HepG2 (cell line): ENCODE data around the gene BICRAL. TPM values are rescaled to one million over a fixed set of nuclear protein-coding genes. Genes with fewer than 3 reads are reported as not detected.

Experiments used
- KDM3A ChIP-seq: IDR thresholded peaks from 2 replicates; pipeline ENCODE4 v1.6.1; 2018; ENCODE audit warnings: low read depth, missing compliant biosample characterization
- NR2F1 ChIP-seq, 2 experiments: fragments of 450-650 bp in 1 of 2; formaldehyde crosslinking in 1 of 2; IDR thresholded peaks; 2 replicates each; pipeline versions ENCODE4 v1.5.0 to v1.6.1; 2016 to 2020; ENCODE audit warnings: mild to moderate bottlenecking in 1 of 2, missing compliant biosample characterization in 1 of 2, missing genetic modification reagents in 1 of 2, moderate library complexity in 1 of 2
- RORA ChIP-seq: sonication (generic); formaldehyde crosslinking; IDR thresholded peaks from 2 replicates; pipeline ENCODE4 v1.5.0; 2020; ENCODE audit warnings: mild to moderate bottlenecking, missing genetic modification reagents, moderate library complexity
- ZNF205 ChIP-seq: IDR thresholded peaks from 2 replicates; pipeline ENCODE4 v1.6.1; 2018; ENCODE audit warnings: missing biosample characterization, missing genetic modification reagents
- polyA plus RNA-seq, 8 experiments: library from polyadenylated mRNA; depleted of rRNA in 3 of 8; stranded (reverse) in 7 of 8; unstranded in 1 of 8; fragments of >200 nt; fragmentation: Illumina TruSeq in 4 of 8; extraction: Trizol in 4 of 8; gene quantifications; 2 replicates each; pipeline versions ENCODE4 v1.2.1 to v1.2.3, GENCODE V29; 2011 to 2016; ENCODE audit warnings: low read depth in 4 of 8, missing spikeins in 1 of 8, mixed read lengths in 1 of 8; ENCODE audit not compliant: insufficient read depth in 1 of 8
- total RNA-seq, 5 experiments: library from RNA; depleted of rRNA; stranded (reverse); fragments of >200 nt; fragmentation: Illumina TruSeq; extraction: Trizol; gene quantifications; 2 replicates each; pipeline ENCODE4 v1.2.3, GENCODE V29; 2016; ENCODE audit warnings: low read depth in 1 of 5
- TF ChIP-seq, protein P1 (sequence below): IDR thresholded peaks from 2 replicates; pipeline ENCODE4 v1.6.1; 2016; ENCODE audit warnings: low read depth, missing genetic modification reagents, missing compliant biosample characterization
- TF ChIP-seq, protein P2 (sequence below): sonication (generic); formaldehyde crosslinking; IDR thresholded peaks from 2 replicates; pipeline ENCODE4 v1.4.0; 2020; ENCODE audit warnings: missing genetic modification reagents
- TF ChIP-seq, protein P3 (sequence below): sonication (generic); formaldehyde crosslinking; IDR thresholded peaks from 2 replicates; pipeline ENCODE4 v1.8.1; 2023; ENCODE audit warnings: mild to moderate bottlenecking, missing genetic modification reagents
- TF ChIP-seq, protein P4 (sequence below): sonication (generic); formaldehyde crosslinking; IDR thresholded peaks from one replicate; pipeline ENCODE4 v1.5.1; 2020; ENCODE audit warnings: mild to moderate bottlenecking, missing genetic modification reagents; ENCODE audit errors: not compliant biosample characterization
- TF ChIP-seq, protein P5 (sequence below): sonication (generic); formaldehyde crosslinking; IDR thresholded peaks from 2 replicates; pipeline ENCODE4 v1.4.0; 2020; ENCODE audit warnings: missing genetic modification reagents, low read depth, mild to moderate bottlenecking, borderline replicate concordance

BICRAL gene
- total and polyA plus RNA-seq, 2 of the 13 experiments (the other 11 are each of a cell fraction or from before 2014, with no cell fraction given): 5.0 to 13.5 TPM

DNA sequence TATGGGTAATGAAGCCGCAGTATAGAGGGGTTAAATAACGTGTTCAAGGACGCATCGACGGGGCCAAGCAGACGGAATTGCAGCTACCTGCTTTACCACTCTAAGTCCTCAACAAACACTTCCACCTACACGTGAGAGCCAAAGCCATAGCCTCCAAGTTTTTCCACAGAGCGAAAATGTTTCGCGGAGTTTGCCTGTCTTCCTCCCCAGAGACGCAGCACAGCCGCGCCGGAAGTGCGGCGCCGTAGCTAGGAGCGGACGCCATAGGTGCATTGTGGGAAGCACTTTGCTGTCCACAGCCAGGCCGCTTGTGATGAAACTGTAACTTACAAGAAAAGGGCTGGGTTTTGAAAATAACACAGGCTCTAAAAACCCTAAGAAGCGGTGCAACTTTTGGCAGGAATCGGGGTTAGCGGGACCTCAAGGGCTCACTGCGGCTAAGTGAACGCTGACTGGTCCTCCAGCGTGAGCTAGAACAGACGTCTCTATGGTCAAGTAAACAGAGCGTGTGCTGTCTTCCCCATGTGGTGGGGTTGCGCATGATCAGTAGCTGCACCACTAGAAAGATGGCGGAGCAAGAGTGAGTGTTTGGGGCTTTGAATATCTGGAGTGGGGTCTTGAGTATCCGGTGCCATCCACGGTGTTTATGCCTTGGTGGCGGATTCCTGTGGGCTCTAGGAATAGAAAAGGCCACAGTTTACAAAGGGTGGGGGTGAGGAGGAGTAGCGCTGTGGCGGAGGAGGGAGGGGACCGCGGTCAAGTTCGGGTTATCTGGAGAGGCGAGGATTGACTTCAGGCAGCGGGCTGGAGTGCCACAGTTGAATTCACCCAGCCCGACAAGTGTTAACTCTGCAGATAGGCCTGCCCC lies 97.8 kb downstream of the BICRAL start, which contains the start of gene RPL7L1 (continued):
- TF ChIP-seq, protein P1, sequence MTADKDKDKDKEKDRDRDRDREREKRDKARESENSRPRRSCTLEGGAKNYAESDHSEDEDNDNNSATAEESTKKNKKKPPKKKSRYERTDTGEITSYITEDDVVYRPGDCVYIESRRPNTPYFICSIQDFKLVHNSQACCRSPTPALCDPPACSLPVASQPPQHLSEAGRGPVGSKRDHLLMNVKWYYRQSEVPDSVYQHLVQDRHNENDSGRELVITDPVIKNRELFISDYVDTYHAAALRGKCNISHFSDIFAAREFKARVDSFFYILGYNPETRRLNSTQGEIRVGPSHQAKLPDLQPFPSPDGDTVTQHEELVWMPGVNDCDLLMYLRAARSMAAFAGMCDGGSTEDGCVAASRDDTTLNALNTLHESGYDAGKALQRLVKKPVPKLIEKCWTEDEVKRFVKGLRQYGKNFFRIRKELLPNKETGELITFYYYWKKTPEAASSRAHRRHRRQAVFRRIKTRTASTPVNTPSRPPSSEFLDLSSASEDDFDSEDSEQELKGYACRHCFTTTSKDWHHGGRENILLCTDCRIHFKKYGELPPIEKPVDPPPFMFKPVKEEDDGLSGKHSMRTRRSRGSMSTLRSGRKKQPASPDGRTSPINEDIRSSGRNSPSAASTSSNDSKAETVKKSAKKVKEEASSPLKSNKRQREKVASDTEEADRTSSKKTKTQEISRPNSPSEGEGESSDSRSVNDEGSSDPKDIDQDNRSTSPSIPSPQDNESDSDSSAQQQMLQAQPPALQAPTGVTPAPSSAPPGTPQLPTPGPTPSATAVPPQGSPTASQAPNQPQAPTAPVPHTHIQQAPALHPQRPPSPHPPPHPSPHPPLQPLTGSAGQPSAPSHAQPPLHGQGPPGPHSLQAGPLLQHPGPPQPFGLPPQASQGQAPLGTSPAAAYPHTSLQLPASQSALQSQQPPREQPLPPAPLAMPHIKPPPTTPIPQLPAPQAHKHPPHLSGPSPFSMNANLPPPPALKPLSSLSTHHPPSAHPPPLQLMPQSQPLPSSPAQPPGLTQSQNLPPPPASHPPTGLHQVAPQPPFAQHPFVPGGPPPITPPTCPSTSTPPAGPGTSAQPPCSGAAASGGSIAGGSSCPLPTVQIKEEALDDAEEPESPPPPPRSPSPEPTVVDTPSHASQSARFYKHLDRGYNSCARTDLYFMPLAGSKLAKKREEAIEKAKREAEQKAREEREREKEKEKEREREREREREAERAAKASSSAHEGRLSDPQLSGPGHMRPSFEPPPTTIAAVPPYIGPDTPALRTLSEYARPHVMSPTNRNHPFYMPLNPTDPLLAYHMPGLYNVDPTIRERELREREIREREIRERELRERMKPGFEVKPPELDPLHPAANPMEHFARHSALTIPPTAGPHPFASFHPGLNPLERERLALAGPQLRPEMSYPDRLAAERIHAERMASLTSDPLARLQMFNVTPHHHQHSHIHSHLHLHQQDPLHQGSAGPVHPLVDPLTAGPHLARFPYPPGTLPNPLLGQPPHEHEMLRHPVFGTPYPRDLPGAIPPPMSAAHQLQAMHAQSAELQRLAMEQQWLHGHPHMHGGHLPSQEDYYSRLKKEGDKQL: no peak
- TF ChIP-seq, protein P2, sequence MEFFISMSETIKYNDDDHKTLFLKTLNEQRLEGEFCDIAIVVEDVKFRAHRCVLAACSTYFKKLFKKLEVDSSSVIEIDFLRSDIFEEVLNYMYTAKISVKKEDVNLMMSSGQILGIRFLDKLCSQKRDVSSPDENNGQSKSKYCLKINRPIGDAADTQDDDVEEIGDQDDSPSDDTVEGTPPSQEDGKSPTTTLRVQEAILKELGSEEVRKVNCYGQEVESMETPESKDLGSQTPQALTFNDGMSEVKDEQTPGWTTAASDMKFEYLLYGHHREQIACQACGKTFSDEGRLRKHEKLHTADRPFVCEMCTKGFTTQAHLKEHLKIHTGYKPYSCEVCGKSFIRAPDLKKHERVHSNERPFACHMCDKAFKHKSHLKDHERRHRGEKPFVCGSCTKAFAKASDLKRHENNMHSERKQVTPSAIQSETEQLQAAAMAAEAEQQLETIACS (CRISPR knock-in tag): no peak
- TF ChIP-seq KDM3A (CRISPR knock-in tag) (peak; percentile 64), RORA (CRISPR knock-in tag) (no peak), NR2F1 (CRISPR knock-in tag; IDR thresholded peaks at IDR 0.05) (peak in 1 of 2 experiments; percentile 3; a peak in 1 of 4 replicates), ZNF205 (CRISPR knock-in tag) (peak; percentile 17; the same call in 1 of the 2 replicates)
- TF ChIP-seq, protein P3, sequence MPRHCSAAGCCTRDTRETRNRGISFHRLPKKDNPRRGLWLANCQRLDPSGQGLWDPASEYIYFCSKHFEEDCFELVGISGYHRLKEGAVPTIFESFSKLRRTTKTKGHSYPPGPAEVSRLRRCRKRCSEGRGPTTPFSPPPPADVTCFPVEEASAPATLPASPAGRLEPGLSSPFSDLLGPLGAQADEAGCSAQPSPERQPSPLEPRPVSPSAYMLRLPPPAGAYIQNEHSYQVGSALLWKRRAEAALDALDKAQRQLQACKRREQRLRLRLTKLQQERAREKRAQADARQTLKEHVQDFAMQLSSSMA (CRISPR knock-in tag): peak; percentile 96
- TF ChIP-seq, protein P4, sequence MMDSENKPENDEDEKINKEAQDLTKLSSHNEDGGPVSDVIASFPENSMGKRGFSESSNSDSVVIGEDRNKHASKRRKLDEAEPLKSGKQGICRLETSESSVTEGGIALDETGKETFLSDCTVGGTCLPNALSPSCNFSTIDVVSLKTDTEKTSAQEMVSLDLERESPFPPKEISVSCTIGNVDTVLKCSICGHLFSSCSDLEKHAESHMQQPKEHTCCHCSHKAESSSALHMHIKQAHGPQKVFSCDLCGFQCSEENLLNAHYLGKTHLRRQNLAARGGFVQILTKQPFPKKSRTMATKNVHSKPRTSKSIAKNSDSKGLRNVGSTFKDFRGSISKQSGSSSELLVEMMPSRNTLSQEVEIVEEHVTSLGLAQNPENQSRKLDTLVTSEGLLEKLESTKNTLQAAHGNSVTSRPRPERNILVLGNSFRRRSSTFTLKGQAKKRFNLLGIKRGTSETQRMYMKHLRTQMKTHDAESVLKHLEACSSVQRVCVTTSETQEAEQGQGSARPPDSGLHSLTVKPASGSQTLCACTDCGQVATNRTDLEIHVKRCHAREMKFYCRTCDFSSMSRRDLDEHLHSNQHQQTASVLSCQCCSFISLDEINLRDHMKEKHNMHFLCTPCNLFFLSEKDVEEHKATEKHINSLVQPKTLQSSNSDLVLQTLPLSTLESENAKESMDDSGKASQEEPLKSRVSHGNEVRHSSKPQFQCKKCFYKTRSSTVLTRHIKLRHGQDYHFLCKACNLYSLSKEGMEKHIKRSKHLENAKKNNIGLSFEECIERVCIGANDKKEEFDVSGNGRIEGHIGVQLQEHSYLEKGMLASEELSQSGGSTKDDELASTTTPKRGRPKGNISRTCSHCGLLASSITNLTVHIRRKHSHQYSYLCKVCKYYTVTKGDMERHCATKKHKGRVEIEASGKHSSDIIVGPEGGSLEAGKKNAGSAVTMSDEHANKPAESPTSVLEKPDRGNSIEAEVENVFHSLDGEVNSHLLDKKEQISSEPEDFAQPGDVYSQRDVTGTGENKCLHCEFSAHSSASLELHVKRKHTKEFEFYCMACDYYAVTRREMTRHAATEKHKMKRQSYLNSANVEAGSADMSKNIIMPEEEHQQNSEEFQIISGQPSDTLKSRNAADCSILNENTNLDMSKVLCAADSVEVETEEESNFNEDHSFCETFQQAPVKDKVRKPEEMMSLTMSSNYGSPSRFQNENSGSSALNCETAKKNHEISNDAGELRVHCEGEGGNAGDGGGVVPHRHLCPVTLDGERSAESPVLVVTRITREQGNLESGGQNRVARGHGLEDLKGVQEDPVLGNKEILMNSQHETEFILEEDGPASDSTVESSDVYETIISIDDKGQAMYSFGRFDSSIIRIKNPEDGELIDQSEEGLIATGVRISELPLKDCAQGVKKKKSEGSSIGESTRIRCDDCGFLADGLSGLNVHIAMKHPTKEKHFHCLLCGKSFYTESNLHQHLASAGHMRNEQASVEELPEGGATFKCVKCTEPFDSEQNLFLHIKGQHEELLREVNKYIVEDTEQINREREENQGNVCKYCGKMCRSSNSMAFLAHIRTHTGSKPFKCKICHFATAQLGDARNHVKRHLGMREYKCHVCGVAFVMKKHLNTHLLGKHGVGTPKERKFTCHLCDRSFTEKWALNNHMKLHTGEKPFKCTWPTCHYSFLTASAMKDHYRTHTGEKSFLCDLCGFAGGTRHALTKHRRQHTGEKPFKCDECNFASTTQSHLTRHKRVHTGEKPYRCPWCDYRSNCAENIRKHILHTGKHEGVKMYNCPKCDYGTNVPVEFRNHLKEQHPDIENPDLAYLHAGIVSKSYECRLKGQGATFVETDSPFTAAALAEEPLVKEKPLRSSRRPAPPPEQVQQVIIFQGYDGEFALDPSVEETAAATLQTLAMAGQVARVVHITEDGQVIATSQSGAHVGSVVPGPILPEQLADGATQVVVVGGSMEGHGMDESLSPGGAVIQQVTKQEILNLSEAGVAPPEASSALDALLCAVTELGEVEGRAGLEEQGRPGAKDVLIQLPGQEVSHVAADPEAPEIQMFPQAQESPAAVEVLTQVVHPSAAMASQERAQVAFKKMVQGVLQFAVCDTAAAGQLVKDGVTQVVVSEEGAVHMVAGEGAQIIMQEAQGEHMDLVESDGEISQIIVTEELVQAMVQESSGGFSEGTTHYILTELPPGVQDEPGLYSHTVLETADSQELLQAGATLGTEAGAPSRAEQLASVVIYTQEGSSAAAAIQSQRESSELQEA (CRISPR knock-in tag): peak; percentile 91
- TF ChIP-seq, protein P5, sequence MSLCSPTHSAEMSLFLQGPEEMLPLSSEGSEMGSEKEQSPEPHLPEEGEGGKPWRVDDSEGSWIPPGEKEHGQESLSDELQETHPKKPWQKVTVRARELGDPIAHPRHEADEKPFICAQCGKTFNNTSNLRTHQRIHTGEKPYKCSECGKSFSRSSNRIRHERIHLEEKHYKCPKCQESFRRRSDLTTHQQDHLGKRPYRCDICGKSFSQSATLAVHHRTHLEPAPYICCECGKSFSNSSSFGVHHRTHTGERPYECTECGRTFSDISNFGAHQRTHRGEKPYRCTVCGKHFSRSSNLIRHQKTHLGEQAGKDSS (CRISPR knock-in tag): peak; percentile 58; the same call in 1 of the 2 replicates
